Brain pericyte (primary cell): Measurements from ENCODE around the gene SH2D7.

Source experiments
- DNase-seq: peaks from one replicate; pipeline ENCODE4 v3.0.0-alpha.2; 2012; ENCODE audit warnings: low read depth, low spot score

SH2D7 gene

DNA sequence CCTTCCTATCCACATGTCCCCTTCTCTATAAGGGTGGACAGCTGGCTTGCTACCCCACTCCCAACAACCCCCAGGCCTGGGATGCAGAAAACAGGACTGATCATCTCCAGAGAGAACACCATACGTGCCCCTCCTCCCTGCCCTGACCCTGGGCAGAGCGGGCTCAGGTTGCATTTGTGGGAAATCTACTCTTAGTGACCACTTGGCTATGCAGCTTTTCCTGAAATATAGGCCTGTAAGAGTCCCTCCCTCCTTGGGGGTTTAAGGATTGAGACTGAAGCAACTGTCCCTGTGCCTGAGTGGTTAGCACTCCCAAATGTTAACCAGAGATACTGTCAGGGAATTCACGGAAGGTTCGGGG, 11.7 kb downstream of the SH2D7 start:
- no peak for DNase-seq

DNA sequence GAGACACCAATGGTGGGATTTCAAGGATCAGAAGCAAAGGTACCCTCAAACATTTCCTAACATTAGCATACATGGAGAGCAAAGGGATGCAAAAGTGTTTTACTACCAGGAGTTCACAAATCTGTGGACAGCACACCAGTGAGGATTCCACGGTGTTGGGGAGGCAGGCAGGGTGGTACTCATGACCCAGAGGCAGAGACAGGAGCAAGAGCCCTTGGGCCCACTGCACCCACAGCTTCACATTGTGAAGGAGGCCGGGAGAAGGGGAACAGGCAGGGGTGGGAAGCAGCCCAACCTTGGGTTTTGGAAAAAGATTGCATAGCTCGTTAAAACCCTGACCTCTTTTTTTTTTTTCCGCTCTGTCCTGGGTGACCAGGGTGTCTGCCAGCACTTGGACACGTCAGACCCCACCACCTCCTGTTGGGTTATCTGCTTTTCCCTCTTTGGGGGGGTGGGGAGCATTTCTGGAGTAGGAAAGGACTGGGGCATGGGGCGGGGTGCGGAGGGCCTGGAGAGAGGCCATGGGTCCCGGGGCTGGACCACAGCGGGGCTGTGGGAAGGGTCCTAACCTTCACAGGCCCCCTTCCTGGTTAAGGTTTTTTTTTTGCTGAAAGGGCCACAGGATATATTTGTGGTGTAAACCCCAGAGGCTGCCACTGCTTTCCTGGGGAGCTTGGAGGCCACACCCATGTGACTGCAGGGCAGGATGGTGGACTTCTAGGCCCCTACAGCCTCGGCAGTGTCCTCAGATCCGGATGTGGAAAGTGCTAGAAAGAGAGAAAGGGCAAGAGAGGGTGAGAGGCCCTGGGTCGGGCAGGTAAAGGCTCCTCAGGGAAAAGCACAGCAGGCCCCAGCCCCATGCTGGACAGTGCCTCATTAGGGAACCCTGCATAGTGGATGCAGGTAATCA, 12.5 kb downstream of the SH2D7 start:
- no peak for DNase-seq

DNA sequence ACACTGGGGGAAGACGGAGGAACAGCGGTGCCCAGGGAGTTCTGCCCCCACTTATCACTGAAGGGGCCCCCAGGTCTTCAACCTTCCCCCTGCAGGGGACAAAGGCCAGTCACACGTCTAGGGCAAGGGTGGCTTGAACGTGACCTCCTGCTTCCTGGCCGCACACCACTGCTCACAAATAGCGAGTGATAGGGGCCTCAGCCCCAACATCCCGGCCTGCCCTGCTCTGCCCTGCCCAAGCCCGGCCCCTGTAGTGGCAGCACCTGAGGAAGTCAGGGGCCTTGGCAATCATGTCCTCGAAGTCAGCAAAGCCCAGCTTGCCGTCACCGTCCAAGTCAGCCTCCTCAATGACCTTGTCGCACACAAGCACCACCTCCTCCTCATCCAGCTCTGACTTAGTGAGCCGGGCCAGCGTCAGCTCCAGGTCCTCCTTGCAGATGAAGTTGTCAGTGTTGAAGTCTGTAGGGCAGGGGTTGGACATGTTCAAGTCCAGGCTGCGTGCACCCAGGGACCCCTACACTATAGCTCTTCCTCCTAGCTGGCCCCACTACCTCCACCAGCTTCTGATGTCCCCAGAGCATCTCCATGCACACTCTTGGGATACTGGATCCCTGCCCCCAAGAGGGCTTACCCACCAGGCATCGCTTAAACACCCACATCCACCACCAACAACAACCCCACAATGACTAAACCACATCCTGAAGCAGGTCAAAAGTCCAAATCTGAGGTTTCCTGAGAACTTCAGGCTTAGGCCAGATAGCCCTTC, 13.3 kb downstream of the SH2D7 start:
- DNase-seq = no peak

DNA sequence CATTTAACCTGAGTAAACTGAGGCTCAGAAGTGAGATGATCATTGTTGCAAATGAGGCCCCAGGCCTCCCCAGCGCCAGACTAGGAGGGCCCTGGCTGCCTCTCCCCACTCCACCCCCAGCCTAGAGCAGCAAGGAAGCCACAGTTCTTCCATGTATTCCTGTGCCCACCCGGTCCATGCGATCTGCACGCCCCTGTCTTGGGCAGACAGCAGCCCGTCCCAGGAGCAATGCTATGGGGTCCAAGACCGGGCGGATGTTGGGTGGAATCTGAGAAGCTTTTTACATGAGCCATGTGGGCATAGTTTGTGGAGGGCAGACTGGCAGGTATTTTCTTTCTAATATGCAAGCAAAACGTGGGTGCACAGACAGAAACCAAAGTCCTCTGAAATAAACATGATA, 15.1 kb downstream of the SH2D7 start:
- DNase-seq = no peak

DNA sequence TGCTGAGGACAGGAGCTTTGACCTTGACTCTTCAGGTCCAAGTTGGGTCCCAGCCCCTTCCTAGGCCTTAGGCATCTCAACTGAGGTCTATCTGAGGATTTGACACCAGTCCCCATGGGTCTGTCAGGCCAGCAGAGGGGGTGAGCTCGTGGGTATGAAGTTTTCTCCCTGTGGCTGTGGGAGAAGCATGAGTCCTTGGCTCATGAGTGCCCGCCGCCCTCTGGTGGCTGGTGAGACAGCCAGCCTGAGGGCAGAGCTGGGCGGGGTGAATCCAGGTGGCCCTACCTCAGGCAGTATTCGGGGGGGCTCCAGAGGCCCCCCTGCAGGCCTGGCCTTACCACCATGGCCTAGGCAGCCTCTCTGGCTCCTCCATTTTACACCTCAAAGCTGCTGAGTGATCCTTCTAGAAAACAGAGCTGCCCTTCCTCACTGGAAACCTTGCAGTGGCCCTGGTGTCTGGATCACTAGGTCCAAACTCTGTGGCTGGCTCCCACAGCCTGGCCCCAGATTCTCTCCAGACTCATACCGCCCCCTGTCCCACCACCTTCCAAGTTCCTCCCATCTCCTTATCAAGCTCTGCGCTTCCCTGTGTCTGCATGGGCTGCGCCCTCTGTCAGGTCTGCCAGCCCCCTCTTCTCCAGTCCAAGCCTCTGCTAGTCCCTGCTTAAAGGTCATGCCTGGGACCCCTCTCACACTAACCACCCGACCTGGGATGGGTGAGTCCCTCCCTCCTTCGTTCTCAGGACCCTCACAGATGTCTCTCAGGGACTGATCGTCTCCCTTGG, 16.1 kb downstream of the SH2D7 start:
- peak; percentile 27 for DNase-seq

DNA sequence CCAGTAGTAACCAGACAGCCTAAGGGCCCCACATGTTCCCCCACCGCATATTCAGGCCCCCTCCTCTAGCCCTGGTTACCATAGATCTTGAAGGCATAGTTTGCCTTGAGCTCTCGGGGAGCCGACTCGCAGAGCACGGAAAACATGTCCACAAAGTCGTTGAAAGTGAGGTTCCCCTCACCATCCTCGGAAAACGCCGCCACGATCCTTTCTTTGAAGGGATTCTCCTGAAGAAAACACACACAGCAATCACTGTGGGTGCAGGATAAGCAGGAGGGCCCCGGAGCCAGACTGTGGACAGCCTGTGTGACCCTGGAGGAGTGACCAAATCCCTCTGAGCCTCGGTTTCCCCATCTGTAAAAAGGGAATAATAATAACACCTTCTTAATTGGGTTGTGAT, 16.8 kb downstream of the SH2D7 start:
- no peak for DNase-seq

DNA sequence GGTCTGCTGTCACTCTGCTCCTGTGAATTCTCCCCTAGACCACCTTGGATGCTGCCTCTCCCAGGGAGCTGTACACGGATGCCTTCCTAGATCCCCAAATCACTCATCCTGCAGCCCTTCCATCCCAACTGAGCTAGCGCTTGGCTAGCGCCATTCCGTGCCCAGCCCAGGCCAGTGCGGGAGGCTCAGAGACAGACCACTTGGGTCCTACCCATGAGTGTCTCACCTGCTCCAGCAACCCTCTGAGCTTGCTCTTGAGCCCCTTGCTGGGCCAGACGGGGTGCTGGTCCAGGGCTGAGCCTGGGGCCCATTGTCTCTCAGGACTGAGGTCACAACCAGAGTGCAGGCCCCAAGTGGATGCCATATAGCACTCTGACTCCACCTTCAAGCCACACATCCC, 17.7 kb downstream of the SH2D7 start:
- no peak for DNase-seq

DNA sequence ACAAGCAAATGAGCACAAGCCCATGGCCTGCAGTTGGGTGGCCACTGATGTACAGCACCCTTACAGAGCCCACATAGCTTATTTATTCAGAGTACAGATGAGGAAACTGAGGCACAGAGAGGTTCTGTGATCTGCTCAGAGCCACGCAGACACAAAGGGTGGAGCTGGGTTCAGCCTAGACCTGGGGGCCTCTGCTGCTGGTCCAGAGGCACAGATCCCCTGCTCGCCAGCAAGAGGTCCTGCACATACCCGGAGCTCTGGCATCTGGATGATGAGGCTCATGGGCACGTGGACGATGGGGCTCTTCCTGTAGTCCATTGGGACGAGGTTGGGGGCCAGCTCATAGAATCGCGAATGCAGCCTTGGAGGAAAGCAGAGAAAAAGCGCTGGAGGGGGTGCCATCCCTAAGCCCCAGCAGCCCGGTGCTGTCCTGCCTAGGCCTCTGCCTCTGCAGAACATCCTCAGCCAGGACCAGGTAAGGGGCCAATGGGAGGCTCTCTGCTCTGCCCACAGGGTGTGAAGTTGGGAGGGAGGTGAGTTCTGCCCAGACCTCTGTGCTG, 18.6 kb downstream of the SH2D7 start:
- no peak for DNase-seq

DNA sequence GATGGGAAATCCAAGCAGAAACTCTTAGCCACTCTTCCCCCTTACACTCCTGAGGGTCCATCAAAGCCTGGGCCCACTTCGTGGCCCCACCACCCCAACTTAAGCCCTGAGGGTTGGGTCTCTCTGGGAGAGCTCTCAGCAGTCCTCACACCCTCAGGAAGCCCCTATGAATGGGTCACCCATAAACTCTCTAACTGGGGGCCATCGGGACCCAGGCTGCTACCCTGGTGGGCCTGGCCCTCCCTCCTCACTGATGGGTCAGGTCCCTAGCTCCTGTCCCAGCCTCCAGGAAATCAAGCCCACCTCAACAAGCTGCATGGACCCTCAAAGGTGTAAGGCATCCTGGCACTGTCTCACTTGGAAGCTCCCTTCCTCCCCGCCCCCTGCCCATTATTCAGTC, 19.4 kb downstream of the SH2D7 start:
- DNase-seq = no peak

DNA sequence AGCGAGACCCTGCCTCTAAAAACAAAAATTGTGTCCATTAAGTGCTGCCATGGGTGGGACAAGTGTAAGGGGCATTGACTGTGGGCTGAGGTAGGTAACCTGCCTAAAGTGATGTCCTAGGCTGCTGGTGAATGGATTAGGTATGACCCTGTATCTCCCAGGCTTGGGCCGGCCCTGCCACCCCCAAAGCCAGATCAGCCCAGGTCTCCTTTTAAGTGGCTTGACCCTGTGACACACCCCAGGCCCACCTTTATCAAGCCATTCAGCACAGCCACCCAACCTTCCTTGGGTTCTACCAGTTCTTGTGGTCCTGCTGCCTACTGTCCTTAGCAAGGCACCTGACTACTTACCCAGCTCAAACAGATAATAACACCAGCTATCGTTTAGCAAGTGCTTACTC, 20.2 kb downstream of the SH2D7 start:
- no peak for DNase-seq

DNA sequence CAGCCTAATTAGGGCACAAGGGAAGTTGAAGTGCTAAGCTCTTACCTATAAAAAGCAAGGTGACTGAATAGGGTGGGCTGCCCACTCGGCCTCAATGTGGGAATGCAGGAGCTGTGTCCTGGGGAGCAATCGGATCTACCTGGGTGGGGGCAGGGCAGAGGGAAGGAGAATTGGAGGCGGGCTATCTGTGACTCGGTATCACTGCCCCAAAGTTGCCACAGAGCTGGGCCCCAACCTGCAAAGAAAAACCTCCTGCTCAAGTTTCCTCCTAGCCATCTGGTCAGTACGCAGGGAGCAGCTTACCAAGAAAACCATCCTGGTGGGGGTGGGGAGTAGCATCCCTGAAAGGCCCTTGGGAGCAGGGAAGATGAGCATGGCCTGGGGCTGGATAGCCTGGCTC, 28.2 kb downstream of the SH2D7 start:
- DNase-seq = no peak

DNA sequence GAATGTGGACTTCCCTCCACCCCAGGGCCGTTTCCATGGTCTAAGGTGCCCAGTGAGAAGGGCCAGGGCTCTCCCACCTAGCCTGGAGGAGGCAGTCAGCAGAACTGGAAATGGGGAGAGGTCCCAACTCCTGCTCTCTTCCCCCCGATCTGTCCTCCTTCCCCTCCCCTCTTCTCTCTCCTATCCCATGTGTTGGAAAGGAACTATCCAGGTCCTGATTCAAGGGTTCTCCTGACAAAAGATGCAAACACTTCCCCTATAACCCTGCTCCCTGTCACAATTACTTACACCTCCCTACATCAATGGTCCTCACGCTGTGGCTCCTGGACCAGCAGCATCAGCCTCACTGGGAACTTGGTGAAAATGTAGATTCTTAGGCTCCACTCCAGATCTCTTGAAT, 32.9 kb downstream of the SH2D7 start:
- DNase-seq = no peak

DNA sequence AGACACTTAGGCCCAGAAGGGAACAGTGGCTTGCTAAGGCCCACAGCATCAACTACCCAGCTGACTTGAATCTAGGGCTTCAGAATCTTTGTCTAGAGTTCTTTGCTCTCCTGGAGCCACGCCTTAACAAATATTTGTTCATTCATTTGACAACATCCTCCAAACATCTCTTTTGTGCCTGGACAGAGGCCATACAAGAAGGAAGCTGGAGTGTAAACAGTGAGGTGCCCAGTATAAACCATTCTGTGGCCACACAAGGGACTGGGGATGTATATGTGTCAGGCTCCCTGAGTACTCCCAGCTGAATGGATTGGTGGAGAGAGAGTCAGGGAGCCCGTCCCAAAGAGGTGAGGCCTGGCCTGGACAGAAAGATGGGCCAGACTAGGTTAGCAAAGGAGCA, 35.5 kb downstream of the SH2D7 start:
- DNase-seq = no peak

DNA sequence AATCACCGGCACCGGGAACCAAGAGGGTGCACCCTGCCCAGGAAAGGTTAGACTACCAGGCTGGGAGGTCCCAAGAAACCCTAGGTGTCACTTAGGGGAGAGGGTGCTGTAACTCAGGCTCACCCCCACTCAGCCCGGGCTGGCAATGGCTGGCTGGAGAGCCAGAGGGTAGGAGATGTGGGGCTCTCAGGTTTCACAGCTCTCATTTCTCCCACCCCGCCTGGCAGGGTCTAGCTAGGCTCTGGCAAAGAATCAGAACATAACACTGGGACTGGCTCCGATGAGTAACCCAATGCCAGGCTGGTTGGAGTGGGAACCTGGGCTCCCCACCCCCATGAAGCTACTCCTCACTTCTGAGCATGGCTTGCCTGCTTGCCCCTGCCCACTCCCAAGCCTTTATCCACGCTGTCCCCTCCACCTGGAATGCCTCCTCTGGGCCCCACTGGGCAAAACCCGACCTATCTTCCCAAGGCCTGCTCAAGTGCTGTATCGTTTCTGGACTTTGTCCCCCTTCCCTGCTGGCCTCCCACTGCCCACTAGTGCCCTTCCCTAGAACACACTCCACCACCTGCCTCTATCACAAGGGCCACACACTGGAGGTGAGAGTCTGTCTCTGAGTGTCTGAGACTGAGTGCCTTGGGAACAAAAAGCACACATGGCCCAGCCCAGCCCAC, 36.9 kb downstream of the SH2D7 start:
- no peak for DNase-seq

DNA sequence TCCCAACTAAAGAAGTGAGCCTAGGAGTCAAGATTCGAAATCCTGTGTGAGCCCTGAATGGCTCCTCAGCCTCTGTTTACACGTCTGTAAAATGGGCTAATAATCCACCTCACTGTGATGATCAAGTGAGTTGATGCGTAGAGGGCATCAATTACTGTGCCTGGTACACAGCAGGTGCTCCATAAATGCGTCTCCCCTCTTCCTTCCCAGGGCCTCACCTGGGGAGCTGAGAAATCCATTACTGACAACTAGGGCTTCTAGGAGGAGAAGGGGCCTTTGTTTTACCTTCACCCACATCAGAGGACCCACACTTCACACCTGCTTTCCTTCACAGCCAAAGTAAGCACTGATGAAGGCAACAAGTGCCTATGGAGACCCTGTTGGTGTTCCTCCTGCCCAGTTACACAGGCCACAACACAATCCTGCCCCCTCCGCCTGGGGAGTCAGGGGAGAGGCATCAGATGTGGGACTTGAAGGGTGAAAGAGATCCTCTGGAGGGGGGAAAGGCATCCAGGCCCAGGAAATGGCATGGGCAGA, 37.5 kb downstream of the SH2D7 start:
- no peak for DNase-seq

DNA sequence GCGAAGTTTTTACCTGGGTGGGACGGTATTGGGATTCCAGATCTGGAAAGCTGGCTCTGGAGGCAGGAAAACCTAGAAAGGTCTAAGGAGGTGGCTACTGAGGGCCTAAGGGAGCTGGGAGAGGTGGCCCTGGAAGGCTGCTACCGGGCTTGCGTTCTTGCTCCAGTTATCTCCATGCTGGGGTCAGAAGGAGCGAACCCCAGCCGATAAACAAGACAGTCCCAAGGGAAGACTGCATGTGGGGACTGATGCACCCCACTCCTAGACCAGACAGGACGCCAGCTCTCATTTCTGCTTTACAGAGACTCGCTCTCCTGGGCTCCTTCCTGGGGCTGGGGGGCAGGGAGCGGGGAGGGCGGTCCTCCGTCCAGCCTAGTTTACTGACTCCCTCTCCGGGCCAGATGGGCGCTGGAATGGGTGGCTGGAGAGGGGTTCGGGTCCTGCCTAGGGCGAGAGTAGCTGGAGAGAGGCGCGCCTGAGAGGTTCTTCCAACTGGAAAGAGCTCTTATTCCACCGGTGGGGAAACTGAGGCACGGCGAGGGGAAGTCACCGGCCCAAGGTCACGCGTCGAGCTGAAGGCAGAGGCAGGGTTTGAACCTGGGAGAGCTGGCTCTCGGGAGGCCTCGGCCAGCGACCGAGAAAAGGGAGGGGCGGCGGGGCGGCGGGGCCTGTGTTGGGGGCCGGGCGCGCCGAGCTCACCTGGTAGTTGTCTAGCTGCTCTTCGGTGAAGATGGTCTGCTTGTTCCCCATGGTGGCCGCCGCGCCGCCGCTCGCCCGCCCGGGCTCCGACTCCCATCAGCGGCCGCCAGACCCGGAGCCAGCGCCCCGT, 38.3 kb downstream of the SH2D7 start:
- DNase-seq = no peak

DNA sequence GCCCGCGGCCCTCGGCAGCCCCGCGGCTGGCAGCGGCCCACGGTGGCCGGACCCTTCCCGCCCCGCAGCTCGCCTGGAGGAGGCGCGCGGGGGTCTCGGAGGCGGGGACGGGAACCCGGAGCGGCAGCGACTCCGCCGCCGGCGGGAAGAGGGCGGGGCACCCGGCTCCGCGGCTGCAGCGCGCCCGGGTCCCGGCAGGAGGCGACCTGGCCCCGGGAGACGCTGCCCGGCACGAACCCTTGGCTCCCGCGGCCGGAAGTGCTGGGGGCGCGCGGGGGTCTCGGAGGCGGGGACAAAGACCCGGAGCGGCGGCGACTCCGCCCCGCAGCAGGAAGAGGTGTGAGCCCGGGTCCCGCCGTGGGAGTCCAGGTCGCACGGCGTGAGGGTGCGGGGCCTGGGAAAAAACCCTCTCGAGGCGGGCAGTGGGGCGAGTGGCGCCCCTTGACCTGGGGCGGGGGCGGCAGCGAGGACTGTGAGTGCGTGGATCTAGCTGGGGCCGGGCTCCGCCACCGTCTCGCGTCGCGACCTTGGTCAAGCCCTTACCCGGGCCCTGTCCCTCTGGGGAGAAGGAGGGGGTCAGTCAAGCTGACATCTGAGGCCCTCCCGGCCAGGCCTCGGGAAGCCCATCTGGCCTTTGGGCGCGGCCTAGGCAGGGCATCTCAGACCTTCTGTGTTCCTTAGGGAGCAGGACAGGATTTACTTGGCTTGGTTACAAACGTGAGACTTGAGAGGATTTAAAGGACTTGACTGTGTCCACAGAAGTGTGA, 39.1 kb downstream of the SH2D7 start, which contains the start of gene CIB2:
CIB2 (minus strand) TSS at position 151 of the 767 bp plus-strand sequence. CDS start 230 bp downstream, outside the sequence.
- DNase-seq = no peak

DNA sequence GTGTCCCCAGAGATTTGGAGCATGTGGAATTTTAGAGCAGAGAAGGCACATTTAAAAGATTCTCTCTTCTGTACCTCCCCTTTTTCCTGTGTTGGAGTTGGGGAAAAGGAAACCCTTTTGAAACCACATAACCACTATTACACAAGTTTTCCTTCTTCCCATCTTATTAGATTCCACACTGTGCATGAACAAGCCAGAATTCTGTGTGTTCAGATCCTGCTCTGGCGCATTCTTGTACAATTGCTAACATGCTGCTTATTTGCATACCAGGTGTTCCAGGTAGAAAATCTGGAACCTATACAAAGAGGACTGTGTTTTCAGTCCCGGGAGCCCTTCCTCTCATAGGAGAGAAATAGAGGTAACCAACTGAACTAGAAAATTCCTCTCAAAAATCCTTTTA, 41.4 kb downstream of the SH2D7 start:
- DNase-seq = no peak

DNA sequence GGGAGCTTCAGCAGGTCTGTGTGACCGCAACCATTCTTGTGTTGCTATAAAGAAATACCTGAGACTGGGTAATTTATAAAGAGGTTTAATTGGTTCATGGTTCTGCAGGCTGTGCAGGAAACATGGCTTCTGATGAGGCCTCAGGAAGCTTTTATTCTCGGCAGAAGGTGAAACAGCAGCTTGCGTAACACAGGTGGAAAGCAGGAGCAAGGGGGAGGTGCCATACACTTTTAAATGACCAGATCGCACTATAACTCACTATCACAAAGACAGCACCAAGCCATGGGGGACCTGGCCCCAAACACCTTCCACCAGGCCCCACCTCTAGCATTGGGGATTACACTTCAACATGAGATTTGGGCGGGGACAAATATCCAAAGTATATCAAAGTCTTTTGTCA, 47.2 kb downstream of the SH2D7 start:
- no peak for DNase-seq
